Thyroid gland (tissue), 4 donors: ENCODE measurements around the gene LMO1. TPM values are rescaled to one million over a fixed set of nuclear protein-coding genes. Genes with fewer than 3 reads are reported as not detected.

ENCODE experiments used
- DNase-seq, 2 donors: peaks; one replicate each; pipeline ENCODE4 v3.0.0-alpha.2; 2019
- H3K27ac ChIP-seq, 3 donors: fragments of 200-600 bp; sonication (generic); 1 replicate in 2 of 3; 2 replicates in 1 of 3; pipeline ENCODE4 v1.5.1; 2016 to 2019; ENCODE audit warnings: mild to moderate bottlenecking in 1 of 3, moderate library complexity in 1 of 3
- H3K27me3 ChIP-seq: fragments of 200-600 bp; sonication (generic); one replicate; pipeline ENCODE4 v1.5.1; 2019
- H3K36me3 ChIP-seq, 2 donors: fragments of 200-600 bp; sonication (generic); one replicate each; pipeline ENCODE4 v1.5.1; 2016 to 2019
- H3K4me1 ChIP-seq, 2 donors: fragments of 200-600 bp; sonication (generic); one replicate each; pipeline ENCODE4 v1.5.1; 2017 to 2019
- H3K4me3 ChIP-seq, 3 donors: fragments of 200-600 bp; sonication (generic); replicated peaks in 1 of 3; 1 replicate in 2 of 3; 2 replicates in 1 of 3; pipeline ENCODE4 v1.5.1; 2016; ENCODE audit warnings: mild to moderate bottlenecking in 1 of 3
- H3K9me3 ChIP-seq: fragments of 200-600 bp; sonication (generic); one replicate; pipeline ENCODE4 v1.5.1; 2017
- POLR2A ChIP-seq, 2 donors: fragments of 450-650 bp; IDR thresholded peaks; one replicate each; pipeline ENCODE4 v1.6.1; 2017; ENCODE audit warnings: antibody characterized with exemption in 2 of 2, mild to moderate bottlenecking in 2 of 2, moderate library complexity in 1 of 2
- WGBS, 2 donors: methylation state at CpG; one replicate each; pipeline ENCODE4 v1.1.5; 2017; 5-methylcytosine and 5-hydroxymethylcytosine counted together
- intact Hi-C: fragments of 100-400 bp; cut with DNase I; formaldehyde crosslinking; loops from one replicate; pipeline ENCODE4 v1.15.1; 2023
- total RNA-seq, 4 donors: library from RNA; depleted of rRNA; stranded (reverse); fragments of >200 nt; gene quantifications; one replicate each; pipeline ENCODE4 v1.2.3, GENCODE V29; 2016
- TF ChIP-seq, protein P1 (sequence below), 6 experiments: fragments of 200-600 bp in 3 of 6; fragments of 450-650 bp in 3 of 6; sonication (generic) in 3 of 6; IDR thresholded peaks; one replicate each; pipeline ENCODE4 v1.5.1; 2016 to 2019; ENCODE audit warnings: antibody characterized with exemption in 6 of 6, mild to moderate bottlenecking in 2 of 6, inconsistent platforms in 1 of 6, moderate library complexity in 1 of 6

Gene LMO1
- total RNA-seq, 4 donors from 2014 or later = 0.59 TPM; not detected in 3

DNA sequence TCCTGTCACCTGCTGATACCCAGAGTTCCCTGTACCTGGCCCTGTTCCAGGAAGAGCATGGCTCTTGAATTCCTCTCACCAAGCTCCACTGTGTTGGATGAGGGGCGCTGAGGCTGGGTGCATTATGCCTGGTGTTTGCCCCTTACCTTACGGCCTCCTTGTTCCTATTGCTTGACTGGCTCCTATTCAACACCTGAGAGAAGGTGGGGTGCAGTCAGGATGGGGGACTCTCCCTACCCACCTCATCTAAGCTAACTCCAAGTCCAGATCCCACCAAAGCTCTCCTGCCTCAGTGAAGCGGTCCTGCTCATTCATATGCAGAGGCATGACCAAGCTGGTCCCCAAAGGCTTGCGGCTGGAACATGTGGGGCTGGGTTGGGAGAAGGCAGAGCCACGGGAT is 59.1 kb downstream of the LMO1 start:
- H3K9me3 ChIP-seq = no peaks in the 10 kb centered on the region
- 61 to 80% methylated on average over 4 to 5 of the region's 5 CpGs for WGBS, 2 donors
- H3K27ac ChIP-seq = no peak overlapping the region
- H3K27me3 ChIP-seq = no peaks in the 10 kb centered on the region
- DNase-seq = no peak
- intact Hi-C loops = no loop called here
- H3K4me1 ChIP-seq = no peaks in the 10 kb centered on the region
- no peak overlapping the region for H3K4me3 ChIP-seq
- H3K36me3 ChIP-seq = no peaks in the 10 kb centered on the region
- TF ChIP-seq, protein P1, sequence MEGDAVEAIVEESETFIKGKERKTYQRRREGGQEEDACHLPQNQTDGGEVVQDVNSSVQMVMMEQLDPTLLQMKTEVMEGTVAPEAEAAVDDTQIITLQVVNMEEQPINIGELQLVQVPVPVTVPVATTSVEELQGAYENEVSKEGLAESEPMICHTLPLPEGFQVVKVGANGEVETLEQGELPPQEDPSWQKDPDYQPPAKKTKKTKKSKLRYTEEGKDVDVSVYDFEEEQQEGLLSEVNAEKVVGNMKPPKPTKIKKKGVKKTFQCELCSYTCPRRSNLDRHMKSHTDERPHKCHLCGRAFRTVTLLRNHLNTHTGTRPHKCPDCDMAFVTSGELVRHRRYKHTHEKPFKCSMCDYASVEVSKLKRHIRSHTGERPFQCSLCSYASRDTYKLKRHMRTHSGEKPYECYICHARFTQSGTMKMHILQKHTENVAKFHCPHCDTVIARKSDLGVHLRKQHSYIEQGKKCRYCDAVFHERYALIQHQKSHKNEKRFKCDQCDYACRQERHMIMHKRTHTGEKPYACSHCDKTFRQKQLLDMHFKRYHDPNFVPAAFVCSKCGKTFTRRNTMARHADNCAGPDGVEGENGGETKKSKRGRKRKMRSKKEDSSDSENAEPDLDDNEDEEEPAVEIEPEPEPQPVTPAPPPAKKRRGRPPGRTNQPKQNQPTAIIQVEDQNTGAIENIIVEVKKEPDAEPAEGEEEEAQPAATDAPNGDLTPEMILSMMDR (IDR thresholded peaks at IDR 0.05) = no peak
- no peak for TF ChIP-seq POLR2A (IDR thresholded peaks at IDR 0.05)

GRCh38 chr11:8204025-8204424 is 59.7 kb downstream of the LMO1 start:
- no peak for DNase-seq
- TF ChIP-seq POLR2A (IDR thresholded peaks at IDR 0.05) = no peak
- TF ChIP-seq, protein P1 (IDR thresholded peaks at IDR 0.05) = no peak
- Histone ChIP-seq H3K4me1 (no peaks in the 10 kb centered on the region), H3K9me3 (no peaks in the 10 kb centered on the region), H3K4me3 (no peak overlapping the region), H3K27me3 (no peaks in the 10 kb centered on the region), H3K27ac (no peak overlapping the region), H3K36me3 (no peaks in the 10 kb centered on the region)
- intact Hi-C loops = no loop called here
- WGBS, 2 donors = 79 to 89% methylated on average over 5 of the region's 5 CpGs

- H3K27me3 ChIP-seq = no peaks in the 10 kb centered on the region
- 82 to 89% methylated on average over 2 of the region's 2 CpGs for WGBS, 2 donors
- H3K9me3 ChIP-seq = no peaks in the 10 kb centered on the region
- H3K27ac ChIP-seq = no peak overlapping the region
- intact Hi-C loops = no loop called here
- DNase-seq = no peak
- no peak overlapping the region for H3K4me3 ChIP-seq
- H3K4me1 ChIP-seq = no peaks in the 10 kb centered on the region
- no peaks in the 10 kb centered on the region for H3K36me3 ChIP-seq
- no peak for TF ChIP-seq POLR2A (IDR thresholded peaks at IDR 0.05)
- TF ChIP-seq, protein P1 (IDR thresholded peaks at IDR 0.05) = no peak
Observed at GRCh38 chr11:8203414-8203715, 60.3 kb downstream of the LMO1 start.

GRCh38 chr11:8202516-8203413 is 60.9 kb downstream of the LMO1 start:
- Histone ChIP-seq H3K27me3 (no peaks in the 10 kb centered on the region), H3K9me3 (no peaks in the 10 kb centered on the region), H3K36me3 (no peaks in the 10 kb centered on the region), H3K27ac (no peak overlapping the region), H3K4me1 (no peaks in the 10 kb centered on the region), H3K4me3 (no peak overlapping the region)
- intact Hi-C loops = no loop called here
- TF ChIP-seq, protein P1 (IDR thresholded peaks at IDR 0.05) = no peak
- no peak for TF ChIP-seq POLR2A (IDR thresholded peaks at IDR 0.05)
- 85 to 86% methylated on average over 11 of the region's 11 CpGs for WGBS, 2 donors
- no peak for DNase-seq

GRCh38 chr11:8201644-8202365 is 61.9 kb downstream of the LMO1 start:
- Histone ChIP-seq H3K4me1 (no peaks in the 10 kb centered on the region), H3K36me3 (no peaks in the 10 kb centered on the region), H3K27ac (no peak overlapping the region), H3K27me3 (no peaks in the 10 kb centered on the region), H3K4me3 (no peak overlapping the region), H3K9me3 (no peaks in the 10 kb centered on the region)
- intact Hi-C loops = no loop called here
- TF ChIP-seq, protein P1 (IDR thresholded peaks at IDR 0.05) = no peak
- TF ChIP-seq POLR2A (IDR thresholded peaks at IDR 0.05) = no peak
- WGBS, 2 donors = 58 to 67% methylated on average over 4 of the region's 4 CpGs
- no peak for DNase-seq
